RCC 7860 (cell line): ENCODE data around the gene NHLRC1.

Source experiments
- DNase-seq: peaks from one replicate; pipeline ENCODE4 v3.0.0-alpha.2; 2015; ENCODE audit warnings: low spot score
- FAIRE-seq: peaks from 2 replicates; lab custom pipeline; 2012; peaks lifted over from hg19 to GRCh38; lab: Jason Lieb, UNC

Gene NHLRC1

GRCh38 chr6:18088419-18089296 lies 33.8 kb downstream of the NHLRC1 start:
- DNase-seq (no peak), FAIRE-seq (no peak)

GRCh38 chr6:18087396-18088165 lies 34.9 kb downstream of the NHLRC1 start:
- DNase-seq (no peak), FAIRE-seq (no peak)

- DNase-seq (no peak), FAIRE-seq (no peak)
These were observed 41.3 kb downstream of the NHLRC1 start for GRCh38 chr6:18081025-18081668.

GRCh38 chr6:18080544-18080943 lies 41.9 kb downstream of the NHLRC1 start:
- no peak for FAIRE-seq
- DNase-seq = no peak

- no peak for DNase-seq
- FAIRE-seq = no peak
These were observed 43.6 kb downstream of the NHLRC1 start for GRCh38 chr6:18078866-18079265.

GRCh38 chr6:18076231-18076630 lies 46.2 kb downstream of the NHLRC1 start:
- DNase-seq (no peak), FAIRE-seq (no peak)

GRCh38 chr6:18072841-18073240 lies 49.6 kb downstream of the NHLRC1 start:
- DNase-seq (no peak), FAIRE-seq (no peak)

GRCh38 chr6:18070486-18070885 lies 52.0 kb downstream of the NHLRC1 start:
- no peak for FAIRE-seq
- no peak for DNase-seq
